ENCODE measurements around the gene TSEN2.

DNA sequence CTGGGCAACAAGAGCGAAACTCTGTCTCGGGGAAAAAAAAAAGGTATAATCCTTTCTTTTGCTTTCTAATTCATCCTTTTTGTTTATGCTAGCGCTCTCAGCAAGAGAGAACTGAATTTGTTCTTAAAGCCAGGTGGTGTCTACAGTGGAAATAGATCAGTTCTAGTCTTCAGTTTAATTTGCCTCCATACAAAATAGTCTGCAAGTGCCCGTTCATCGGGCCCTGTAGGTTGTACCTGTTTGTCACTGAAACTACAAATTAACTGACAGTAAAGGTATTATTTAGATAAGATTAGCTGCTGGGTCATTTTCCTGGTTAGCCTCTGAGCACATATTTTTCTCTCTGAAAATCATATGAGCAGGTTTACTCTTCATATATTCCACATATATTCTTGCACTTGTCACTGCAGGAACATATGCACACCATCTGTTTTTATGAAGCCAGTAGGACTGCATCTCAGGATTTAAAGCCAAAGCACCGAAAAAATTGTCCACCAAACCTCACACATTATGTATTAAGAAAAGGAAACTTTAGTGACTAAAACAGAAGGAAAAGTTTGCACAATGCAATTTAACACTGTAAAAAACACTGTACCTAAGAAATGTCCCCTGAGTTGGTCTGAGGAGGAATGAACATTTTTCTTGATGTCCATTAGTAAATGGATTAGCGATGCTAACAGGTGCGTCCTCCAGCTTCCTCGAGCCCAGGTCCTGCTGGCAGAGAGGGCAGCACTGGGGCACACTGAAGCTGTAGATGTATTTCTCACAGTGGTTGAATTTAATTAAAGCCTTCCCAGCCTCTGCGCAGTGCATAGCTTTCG is 60.6 kb downstream of the TSEN2 start:
- no peak for TF ChIP-seq CTCF (conservative IDR thresholded peaks at IDR 0.05; ENCODE audit: low read length)
- TF ChIP-seq EZH2phosphoT487 (IDR thresholded peaks at IDR 0.05; ENCODE audit: borderline replicate concordance, low read depth, low read length), result no peak
